HG03064 (cell line): ENCODE data around the gene LAMA4.
"Not testable (repeated sequence)": the region's sequence is repeated elsewhere in the genome, so short reads cannot be mapped to it uniquely, and the experiment has no call there.

Experiments
- ATAC-seq: cut with Tn5 transposase; IDR thresholded peaks from one replicate; pipeline ENCODE4 v1.9.1; 2021; ENCODE audit warnings: low read depth; ENCODE audit not compliant: unreplicated experiment

Gene LAMA4

DNA sequence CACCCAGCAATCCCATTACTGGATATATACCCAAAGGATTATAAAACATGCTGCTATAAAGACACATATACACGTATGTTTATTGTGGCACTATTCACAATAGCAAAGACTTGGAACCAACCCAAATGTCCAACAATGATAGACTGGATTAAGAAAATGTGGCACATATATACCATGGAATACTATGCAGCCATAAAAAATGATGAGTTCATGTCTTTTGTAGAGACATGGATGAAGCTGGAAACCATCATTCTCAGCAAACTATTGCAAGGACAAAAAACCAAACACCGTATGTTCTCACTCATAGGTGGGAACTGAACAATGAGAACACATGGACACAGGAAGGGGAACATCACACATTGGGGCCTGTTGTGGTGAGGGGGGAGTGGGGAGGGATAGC is 148.3 kb downstream of the LAMA4 start:
- not testable (repeated sequence) for ATAC-seq

DNA sequence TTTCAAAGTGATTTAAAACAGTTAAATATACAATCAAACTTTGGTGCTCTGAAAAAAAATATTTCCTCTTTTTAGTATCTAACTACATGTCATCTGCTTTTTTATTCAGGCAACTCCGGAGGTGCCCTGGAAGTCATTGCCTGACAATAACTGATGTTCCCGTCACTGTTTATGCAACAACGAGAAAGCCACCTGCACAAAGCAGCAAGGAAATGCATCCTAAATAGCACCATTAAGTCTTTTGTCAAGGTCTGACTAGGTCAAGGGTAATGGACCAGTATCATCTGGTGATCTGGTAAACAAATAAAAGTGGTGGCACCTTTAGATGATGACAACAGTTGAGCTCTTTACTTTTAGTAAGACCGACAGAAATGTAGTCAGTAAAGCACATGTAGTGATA is 153.8 kb downstream of the LAMA4 start:
- ATAC-seq: no peak

DNA sequence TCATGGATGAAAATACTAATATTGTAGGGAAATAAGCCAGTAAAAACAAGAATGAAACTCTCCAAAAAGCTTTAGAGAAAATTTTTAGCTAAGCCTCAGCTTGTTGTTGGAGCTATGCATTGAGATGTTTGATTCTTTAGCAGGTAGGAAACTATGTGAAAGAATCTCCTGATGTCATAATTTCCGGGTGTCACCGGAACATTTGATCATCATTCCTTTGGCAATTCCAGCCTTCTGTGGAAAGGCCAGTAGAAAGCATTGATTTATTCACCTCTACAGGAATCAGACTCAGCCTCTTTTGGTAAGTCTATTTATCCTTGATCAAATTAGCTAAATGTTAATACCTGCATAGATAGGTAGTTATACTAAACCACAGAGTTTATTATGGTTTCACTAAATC is 157.5 kb downstream of the LAMA4 start:
- ATAC-seq: no peak

DNA sequence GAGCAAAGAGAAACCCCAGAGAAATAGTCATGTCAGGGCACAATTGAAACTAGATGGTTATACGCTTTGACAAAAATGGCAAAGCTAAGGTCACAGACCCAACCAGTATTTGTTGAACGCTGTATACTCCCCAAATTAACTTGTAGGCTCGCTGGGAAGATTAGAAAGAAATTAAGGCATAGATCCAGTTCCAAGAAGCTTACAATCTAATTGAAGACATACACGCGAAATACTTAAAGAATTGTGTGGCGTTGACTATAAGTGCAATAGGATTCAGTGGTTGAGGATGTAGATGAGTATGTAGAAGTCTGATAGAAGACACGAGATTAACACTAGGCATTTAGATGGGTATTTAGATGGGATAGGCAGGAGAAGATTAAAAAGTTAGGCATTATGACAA is 166.5 kb downstream of the LAMA4 start:
- no peak for ATAC-seq

DNA sequence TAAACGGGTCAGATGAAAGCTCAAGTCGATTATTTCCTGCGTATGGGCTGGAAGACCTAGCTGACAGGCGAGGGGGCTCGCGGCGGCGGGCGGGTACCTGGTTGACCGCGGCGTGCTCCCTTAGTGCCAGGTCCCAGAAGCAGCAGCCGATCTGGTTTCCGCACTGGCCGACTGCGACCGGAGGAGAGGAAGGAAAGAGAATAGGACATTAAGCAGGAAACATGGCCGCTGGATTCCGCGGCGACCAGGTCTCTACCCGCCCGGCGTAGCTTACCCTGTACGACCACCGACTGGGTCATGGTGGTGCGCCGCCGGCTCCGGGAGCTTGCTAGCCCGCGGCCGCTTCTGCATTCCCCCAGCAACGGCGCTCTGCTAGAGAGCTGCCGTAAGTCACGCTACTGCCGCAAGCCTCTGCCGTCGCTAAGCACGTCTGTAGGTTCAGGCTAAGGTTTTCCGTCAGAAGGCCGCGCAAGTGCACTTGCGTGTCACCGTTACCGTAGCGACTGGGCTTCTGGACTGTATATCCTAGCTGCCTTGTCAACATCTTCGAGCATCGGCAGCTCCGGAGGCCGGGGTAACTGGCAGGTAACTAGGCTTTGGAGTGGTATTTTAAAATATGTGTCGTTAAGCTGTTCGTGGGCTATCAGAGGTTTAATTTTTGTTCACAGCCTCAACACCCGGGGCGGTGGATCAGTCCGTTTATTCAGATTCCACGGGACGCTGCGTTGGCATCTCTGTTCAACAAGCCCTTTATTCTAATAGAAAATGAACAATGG is 167.0 kb downstream of the LAMA4 start, which contains the start of the genes FAM229B and TUBE1:
FAM229B (plus strand) TSS at position 456 of the 776 bp plus-strand sequence. CDS start 11,693 bp downstream, outside the sequence.
TUBE1 (minus strand) TSS at position 347 of the 776 bp plus-strand sequence; CDS start at position 299, 48 bp downstream.
- peak; percentile 98 for ATAC-seq

DNA sequence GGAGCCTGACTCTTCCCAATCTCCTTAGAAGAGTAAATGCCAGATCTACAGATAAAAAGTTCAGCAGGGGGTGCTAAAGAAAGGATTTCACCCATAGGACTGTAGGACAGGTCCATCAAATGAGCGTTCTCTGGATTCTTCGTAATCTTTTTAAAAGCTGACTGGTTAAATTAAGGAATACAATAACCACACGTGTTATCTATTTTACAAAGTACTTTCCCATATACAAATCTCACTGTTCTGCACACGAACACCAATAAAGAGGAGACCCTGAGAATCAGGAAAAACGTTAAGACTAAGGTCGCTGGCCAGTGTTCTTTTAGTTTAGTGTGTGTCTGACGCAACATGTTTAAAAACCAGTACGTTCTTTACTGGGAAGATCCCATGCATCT is 167.6 kb downstream of the LAMA4 start:
- ATAC-seq: no peak

DNA sequence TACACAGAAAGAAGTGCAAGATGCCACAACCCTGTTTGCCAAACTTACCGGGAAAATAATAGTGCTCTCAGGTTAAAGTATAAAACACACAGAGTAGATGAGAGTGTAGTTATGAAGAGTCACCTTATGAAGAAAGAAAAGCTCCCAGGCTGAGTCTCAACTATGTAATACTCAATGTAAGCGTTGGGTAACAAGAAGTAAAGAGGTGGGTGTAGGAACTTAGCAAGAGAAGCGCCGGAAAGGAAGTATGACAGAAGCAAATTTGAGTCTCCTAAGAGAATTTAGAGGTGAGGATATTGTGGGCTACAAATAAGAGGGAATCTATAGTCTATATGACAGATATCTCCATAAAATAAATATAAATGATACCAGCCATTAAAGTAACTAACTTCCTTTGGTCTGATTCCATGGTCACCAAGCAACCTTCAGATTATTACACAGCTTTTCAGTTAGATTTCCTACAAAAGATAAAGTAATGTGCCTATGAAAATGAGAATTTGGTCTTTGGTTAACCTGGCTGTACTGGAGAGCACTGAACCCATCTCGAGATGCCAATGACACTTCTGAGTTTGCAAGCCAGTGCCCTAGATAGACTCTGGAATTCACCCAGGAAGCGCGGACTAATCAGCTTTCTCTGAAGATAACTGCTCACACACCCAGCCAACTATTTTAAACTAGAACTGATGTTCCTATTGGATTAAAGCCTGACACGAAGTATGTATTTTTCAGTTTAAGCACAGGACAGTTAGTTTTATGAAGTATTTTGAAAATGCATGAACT is 168.9 kb downstream of the LAMA4 start:
- ATAC-seq: no peak

DNA sequence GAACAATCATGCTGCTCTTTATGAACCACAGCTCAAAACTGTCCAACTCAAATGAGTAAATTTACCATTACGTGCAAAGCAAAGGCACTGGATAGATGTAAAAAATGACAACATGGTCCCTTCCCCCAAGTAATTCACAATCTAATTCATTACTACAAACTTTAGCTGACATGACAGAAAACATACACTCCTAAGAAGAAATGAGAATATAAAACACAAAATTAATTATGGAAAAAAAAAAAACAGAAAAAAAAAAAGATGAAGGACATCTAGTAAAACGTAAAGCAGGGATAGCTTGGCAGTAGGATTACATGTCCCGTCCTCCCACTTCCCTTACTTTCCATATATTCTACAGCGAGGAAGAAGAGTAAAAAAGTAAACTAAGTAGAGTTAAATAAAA is 172.8 kb downstream of the LAMA4 start:
- ATAC-seq: no peak

DNA sequence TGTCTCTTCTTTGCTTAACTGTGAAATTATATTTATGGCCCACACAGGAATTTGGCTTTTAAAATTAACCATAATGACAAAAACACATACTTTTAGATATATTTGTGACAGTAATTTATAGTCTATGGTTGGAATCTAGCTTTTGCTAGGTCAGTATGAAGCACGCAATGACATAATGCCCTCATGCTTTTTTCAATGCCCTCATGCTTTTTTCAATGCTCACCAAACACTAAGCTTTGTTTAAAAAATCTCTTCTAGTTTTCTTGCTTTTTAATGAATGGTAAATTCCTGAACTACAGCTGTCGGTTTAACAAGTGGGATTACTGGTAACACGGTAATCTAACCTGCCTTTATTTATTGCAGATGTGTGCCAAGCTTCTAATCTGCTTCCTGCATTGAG is 187.8 kb downstream of the LAMA4 start:
- ATAC-seq: no peak

DNA sequence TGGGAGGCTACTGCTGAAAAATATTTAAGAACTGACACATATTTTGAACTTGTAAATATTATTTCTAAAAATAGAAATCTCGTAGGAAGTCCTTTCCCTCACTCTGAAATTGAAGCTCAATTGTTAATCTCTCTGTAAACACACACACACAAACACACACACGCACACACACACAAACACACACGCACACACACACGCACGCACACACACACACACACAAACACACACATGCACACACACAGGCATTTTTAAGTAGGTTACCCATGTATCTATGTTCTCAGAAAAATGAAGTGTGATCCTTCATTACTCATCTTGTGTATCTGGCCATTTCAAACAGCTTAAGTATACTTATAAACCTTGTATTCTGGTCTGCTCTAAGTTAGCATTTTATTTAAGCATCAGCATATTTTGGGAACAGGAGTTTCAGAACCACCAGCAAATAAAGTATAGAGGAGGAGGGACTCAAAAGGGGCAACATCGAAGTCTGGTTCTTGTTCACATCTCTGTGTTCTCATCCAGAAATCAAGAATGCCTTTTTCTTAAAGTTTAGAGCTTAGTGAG is 188.9 kb downstream of the LAMA4 start:
- no peak for ATAC-seq

DNA sequence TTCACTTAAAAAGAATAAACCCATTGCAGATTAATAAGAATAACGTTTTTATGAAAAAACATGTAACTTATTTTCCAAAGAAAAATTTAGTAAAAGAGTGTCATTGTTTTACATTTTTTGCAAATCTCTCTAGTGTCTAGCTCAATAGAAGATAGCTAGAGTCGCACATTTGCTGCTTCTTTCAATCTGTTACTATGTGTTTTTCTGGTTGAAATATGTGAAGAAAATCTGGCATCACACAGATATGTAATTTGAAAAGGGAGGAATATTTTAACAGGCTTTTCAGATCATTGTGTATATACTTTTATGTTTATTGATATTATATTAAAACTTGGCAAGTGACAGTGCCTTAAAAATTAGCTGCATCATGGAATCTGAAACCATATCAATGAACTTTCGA is 191.4 kb downstream of the LAMA4 start:
- ATAC-seq: no peak

DNA sequence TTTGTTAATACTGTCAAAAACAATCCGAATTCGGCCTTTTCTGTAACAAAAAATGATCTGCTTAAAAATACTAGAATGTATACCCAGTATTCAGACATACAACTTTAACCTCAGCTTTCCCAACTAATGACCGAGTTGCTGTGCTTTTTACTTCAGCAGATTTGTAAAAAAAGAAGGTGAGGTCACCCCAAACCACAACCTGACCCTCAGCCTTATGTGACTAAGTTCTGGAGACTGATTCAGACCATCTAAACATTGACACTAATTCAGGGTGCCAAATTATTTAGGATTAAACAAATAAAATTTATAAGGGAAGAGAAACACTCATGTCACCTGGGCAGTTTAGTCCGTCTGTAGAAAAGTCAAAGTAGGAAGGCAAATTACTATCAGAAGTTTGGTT is 192.8 kb downstream of the LAMA4 start:
- ATAC-seq: no peak
